Measurements from ENCODE around the gene PPM1D.
A peak's percentile ranks its signal among the peaks of the same experiment; 100 is the strongest.
"Not testable (repeated sequence)": the region's sequence is repeated elsewhere in the genome, so short reads cannot be mapped to it uniquely, and the experiment has no call there.

PPM1D gene

GRCh38 chr17:60599620-60600489 is at the start of gene PPM1D:
TSS of gene PPM1D (plus strand) at chr17:60600193. CDS start at chr17:60600415, 222 bp downstream.
- peak; percentile 93 to 96 (median 94) for DNase-seq

- not testable (repeated sequence) for DNase-seq
Measured at GRCh38 chr17:60552255-60552654, 47.7 kb upstream of the PPM1D start.

DNA sequence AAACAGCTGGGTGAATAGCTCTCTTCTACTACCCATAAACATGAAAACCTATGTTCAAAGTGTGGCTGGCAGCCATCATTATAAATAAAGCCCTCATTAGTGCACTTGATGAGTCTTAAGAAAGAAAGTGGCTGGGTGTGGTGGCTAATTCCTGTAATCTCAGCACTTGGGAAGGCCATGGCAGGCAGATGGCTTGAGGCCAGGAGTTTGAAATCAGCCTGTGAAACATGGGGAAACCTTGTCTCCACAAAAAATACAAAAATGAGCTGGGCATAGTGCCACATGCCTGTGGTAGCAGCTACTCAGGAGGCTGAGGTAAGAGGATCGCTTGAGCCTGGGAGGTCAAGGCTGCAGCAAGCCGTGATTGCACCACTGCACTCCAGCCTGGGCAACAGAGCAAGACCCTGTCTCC is 45.6 kb upstream of the PPM1D start:
- DNase-seq, result no peak

DNA sequence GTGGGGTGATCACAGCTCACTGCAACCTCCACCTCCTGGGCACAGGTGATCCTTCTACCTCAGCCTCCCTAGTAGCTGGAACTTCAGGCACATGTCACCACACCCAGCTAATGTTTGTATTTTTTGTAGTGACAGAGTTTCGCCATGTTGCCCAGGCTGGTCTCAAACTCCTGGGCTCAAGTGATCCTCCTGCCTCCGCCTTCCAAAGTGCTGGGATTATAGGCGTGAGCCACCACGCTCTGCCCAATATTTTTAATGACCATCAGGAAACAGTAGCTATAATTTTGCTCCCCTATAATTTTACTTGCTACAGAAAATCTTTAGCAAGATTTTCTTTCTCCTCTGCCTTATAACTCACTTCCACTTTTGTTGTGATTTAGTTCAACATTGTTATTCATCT is 44.2 kb upstream of the PPM1D start:
- no peak for DNase-seq

DNA sequence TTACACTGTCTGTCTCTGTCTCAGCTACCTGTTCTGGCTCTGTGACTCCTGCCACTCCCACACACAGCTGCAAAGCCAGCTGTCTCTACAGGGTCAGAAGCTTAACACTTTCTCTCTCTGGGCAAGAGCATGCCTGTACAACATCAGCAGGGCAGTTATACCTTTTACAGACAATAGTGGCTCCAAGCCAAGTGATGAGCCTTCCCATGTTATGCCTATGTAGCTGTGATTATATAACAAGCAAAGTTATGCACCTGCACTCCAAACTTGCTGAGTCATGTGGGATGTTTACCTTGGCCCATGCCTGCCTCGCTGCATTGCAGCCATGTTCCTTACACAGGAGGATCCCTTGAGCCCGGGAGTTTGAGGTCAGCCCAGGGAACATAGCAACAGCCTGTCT is 42.2 kb upstream of the PPM1D start:
- no peak for DNase-seq

- no peak for DNase-seq
Measured at GRCh38 chr17:60559659-60559994, 40.4 kb upstream of the PPM1D start.

- DNase-seq, result no peak
Measured at GRCh38 chr17:60559995-60560859, 39.8 kb upstream of the PPM1D start.

DNA sequence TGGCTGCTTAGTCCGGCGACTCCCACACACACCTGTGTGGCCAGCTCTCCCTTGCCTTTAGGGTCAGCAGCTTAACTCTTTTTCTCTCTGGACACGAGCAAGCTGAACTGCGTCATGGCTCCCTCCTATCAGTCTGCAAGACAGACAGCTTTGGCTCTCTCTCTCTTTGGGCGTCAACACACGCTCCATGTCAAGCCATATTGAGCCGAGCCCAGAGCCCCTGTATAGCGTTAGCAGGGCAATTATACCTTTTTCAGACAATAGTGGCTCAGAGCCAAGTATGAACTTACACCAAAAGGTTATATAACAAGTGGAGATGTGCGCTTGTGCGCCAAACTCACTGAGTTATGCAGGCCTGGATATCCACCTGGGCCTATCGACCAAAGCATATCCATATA is 39.1 kb upstream of the PPM1D start:
- no peak for DNase-seq

GRCh38 chr17:60562421-60562820 is 37.6 kb upstream of the PPM1D start:
- no peak for DNase-seq

DNA sequence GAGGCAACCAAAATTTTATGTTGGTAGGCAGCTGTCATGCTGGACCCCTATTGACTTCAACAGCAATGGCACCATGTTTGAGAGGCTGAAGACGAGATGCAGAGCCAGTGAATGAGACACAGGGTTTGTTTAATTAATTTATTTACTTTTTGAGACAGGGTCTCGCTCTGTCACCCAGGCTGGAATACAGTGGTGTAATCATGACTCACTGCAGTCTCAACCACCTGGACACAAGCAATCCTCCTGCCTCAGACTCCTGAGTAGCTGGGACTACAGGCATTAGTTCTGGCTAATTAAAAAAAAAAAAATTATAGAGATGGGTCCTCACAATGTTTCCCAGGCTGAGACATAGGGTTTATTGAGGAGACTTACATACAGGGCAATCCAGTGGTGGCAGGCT is 36.2 kb upstream of the PPM1D start:
- no peak for DNase-seq

- no peak for DNase-seq
Measured at GRCh38 chr17:60565233-60565632, 34.8 kb upstream of the PPM1D start.

DNA sequence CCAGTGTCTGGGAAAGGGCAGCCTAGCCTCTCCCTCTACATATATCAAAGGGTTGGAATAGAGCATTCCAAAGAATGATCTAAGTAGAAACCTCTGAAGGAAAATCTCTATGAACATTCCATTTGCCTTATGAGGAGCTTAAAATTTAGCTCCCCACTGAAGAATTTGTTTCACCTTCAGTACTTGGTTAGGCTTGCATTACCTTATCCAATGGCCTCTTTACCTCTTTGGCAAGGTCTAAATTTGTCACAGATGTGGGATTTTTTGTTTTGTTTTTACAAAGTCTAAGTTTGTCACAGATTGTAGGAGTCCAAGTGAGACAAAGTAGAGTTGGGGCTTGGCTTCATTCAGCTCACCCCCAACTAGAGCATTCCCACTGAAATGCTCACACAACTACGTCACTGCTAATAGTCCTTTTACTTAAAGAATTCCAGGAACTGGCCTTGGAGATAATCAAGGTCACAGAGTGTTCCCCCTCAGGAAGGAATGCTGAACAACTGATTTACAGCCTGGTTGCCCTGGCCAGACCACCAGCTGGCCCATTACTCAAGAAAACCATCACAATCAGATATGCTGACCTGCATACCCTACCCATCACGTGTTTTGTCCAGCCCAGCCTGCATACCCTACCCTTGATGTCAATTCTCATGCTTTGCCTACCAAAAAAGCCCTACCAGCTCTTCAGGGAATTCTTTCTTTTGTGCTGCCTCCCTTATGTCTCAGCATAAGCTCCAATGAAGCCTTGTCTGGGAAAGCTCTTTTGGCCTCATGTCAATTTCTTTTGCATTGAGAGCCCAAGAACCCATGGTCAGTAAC is 26.5 kb upstream of the PPM1D start:
- no peak for DNase-seq

GRCh38 chr17:60577147-60577915 is 22.7 kb upstream of the PPM1D start:
- no peak for DNase-seq

- no peak for DNase-seq
Measured at GRCh38 chr17:60579090-60579489, 20.9 kb upstream of the PPM1D start.

DNA sequence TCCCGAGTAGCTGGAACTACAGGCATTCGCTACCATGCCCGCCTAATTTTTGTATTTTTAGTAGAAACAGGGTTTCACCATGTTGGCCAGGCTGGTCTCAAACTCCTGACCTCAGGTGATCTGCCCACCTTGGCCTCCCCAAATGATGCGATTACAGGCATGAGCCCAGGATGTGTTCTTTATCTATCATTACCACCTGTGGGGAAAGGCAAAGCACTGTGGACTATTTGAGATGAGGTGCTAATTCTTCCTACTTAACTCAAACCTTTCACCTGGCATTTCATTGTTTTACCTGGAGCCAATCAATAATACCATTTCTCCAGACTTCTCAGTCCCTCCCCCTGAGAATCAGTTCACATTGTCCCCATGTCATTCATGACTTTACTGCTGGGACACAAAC is 20.4 kb upstream of the PPM1D start:
- no peak for DNase-seq

DNA sequence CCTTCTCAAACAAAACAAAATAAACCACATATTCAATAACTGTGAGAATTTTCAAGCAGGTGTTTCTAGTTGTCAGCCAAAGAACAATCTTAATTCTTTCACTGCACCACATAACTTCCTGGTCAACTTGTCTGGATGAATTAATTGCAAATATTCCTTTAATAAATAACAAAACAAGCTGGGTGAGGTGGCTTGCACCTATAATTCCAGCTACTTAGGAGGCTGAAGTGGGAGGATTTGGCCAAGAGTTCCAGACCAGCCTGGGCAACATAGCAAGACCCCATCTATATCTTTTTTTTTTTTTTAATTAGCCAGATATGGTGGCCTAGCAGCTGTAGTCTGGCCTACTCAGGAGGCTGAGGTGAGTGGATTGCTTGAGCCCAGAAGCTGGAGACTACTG is 17.0 kb upstream of the PPM1D start:
- no peak for DNase-seq

- no peak for DNase-seq
Measured at GRCh38 chr17:60585887-60586286, 14.1 kb upstream of the PPM1D start.

DNA sequence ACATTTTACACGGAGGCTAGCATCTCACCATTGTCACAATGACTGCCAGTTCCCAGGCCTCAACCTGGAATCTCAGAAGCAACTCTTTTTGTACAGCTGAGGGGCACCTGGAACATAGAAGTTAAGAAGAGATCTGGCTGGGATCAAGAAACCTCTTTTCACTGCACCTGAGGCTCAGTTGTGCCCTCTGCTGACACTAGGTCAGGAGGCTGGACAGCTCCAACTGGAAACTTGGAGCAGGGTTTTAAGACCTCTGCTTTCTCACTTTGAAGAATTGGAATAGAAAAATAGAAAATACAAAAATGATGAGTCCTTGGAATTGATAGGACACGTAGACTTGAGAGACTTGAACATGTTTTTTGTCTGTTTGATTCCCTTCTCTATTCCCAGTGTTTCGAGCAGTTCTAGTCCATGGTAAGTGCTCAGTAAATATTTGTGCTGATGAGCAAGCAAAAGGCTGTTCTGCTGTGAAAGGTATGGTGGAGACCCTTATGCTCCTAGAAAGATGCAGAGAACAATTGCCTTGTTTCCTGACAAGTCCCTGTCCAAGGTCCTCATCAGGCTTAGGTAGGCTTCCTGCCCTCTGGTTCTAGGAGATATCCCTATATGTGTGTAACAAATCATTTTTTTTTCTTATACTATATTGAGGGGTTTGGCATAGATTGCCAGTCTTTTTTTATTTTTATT is 13.6 kb upstream of the PPM1D start:
- no peak for DNase-seq

- no peak for DNase-seq
Measured at GRCh38 chr17:60590070-60590469, 9.9 kb upstream of the PPM1D start.

DNA sequence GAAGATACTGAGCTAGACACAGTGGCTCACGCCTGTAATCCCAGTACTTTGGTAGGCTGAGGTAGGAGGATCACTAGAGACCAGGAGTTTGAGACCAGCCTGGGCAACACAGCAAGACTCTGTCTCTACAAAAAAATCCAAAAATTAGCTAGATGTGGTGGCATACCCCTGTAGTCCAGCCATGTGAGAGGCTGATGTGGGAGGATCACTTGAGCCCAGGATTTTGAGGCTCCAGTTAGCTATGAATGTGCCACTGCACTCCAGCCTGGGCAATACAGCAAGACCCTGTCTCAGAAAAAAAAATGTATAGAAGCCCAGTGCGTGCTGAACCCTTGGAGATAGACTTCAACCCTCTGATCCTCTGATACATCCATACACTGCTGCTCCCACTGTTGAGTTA is 7.2 kb upstream of the PPM1D start:
- DNase-seq, result no peak

DNA sequence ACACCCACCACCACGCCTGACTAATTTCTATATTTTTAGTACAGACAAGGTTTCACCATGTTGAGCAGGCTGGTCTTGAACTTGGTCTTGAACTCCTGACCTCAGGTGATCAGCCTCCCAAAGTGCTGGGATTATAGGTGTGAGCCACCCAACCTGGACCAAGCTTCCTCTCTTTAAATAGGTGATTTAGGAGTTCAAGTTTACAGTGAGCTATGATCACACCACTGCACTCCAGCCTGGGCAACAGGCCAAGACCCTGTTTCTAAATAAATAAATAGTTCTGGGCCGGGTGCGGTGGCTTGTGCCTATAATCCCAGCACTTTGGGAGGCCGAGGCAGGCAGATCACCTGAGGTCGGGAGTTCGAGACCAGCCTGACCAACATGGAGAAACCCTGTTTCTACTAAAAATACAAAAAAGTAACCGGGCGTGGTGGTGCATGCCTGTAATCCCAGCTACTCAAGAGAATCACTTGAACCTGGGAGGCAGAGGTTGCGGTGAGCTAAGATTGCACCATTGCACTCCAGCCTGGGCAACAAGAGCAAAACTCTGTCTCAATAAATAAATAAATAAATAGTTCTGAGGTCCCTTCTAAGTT is 6.5 kb upstream of the PPM1D start:
- DNase-seq, result not testable (repeated sequence)

Measured in activated CD4-positive, CD25-positive, alpha-beta regulatory T cell (primary cell).